Mucosa of gallbladder (tissue), 1 donor: Measurements from ENCODE around the gene ERC1. TPM values are rescaled to one million over a fixed set of nuclear protein-coding genes. Genes with fewer than 3 reads are reported as not detected.
"Not testable (repeated sequence)": the region's sequence is repeated elsewhere in the genome, so short reads cannot be mapped to it uniquely, and the experiment has no call there.

Experiments used
- DNase-seq: peaks from one replicate; pipeline ENCODE4 v3.0.0-alpha.2; 2020; ENCODE audit warnings: low spot score
- total RNA-seq: library from RNA; stranded (reverse); gene quantifications from one replicate; pipeline ENCODE4 v1.2.1, GENCODE V29; 2021
- donor health status: DM: no; HTN: no; CAD: no.

The ERC1 gene
- total RNA-seq, 1 donor from 2014 or later, result 59.4 TPM

- no peak for DNase-seq
Measured at GRCh38 chr12:1185460-1186182, 194.6 kb downstream of the ERC1 start.

GRCh38 chr12:1186298-1186697, 195.3 kb downstream of the ERC1 start:
- DNase-seq, result no peak

GRCh38 chr12:1188016-1188415, 197.0 kb downstream of the ERC1 start:
- no peak for DNase-seq

GRCh38 chr12:1189163-1189562, 198.1 kb downstream of the ERC1 start:
- DNase-seq, result no peak

- DNase-seq, result no peak
Measured at GRCh38 chr12:1195513-1195912, 204.5 kb downstream of the ERC1 start.

GRCh38 chr12:1197264-1198018, 206.4 kb downstream of the ERC1 start:
- no peak for DNase-seq

- DNase-seq, result not testable (repeated sequence)
Measured at GRCh38 chr12:1198854-1199253, 207.8 kb downstream of the ERC1 start.

- no peak for DNase-seq
Measured at GRCh38 chr12:1199700-1200099, 208.7 kb downstream of the ERC1 start.

- no peak for DNase-seq
Measured at GRCh38 chr12:1201030-1201429, 210.0 kb downstream of the ERC1 start.

GRCh38 chr12:1201886-1202285, 210.9 kb downstream of the ERC1 start:
- DNase-seq, result no peak

- DNase-seq, result no peak
Measured at GRCh38 chr12:1203735-1204019, 212.7 kb downstream of the ERC1 start.

- DNase-seq, result no peak
Measured at GRCh38 chr12:1204581-1205121, 213.6 kb downstream of the ERC1 start.

- DNase-seq, result no peak
Measured at GRCh38 chr12:1205512-1206060, 214.6 kb downstream of the ERC1 start.

- no peak for DNase-seq
Measured at GRCh38 chr12:1206118-1206734, 215.2 kb downstream of the ERC1 start.

- DNase-seq, result no peak
Measured at GRCh38 chr12:1207276-1207675, 216.3 kb downstream of the ERC1 start.

GRCh38 chr12:1208719-1209118, 217.7 kb downstream of the ERC1 start:
- DNase-seq, result not testable (repeated sequence)

- no peak for DNase-seq
Measured at GRCh38 chr12:1212526-1212925, 221.5 kb downstream of the ERC1 start.

- no peak for DNase-seq
Measured at GRCh38 chr12:1213205-1213604, 222.2 kb downstream of the ERC1 start.

- no peak for DNase-seq
Measured at GRCh38 chr12:1213618-1214205, 222.7 kb downstream of the ERC1 start.

- no peak for DNase-seq
Measured at GRCh38 chr12:1216560-1216959, 225.5 kb downstream of the ERC1 start.

GRCh38 chr12:1217191-1217949, 226.3 kb downstream of the ERC1 start:
- no peak for DNase-seq
